Endothelial cell of umbilical vein (primary cell): ENCODE data around the gene GUCA2B. TPM values are rescaled to one million over a fixed set of nuclear protein-coding genes. Genes with fewer than 3 reads are reported as not detected.

Source experiments
- BruUV-seq: library from RNA; stranded (reverse); fragments of 400-500 nt; replicated peaks from 2 replicates; lab custom pipeline; 2021; lab: Mats Ljungman, UMichigan
- CTCF ChIA-PET: fragments of 300-600, 350-600 bp; sonication (Branson Sonifier 250); formaldehyde crosslinking; loops from one replicate; lab custom pipeline; 2021; ENCODE audit warnings: antibody characterized with exemption, inconsistent platforms; lab: Charles Lee
- POLR2A ChIA-PET: fragments of 300-600, 350-600 bp; sonication (Branson Sonifier 250); formaldehyde crosslinking; loops from one replicate; lab custom pipeline; 2021; ENCODE audit warnings: antibody characterized with exemption, inconsistent platforms; lab: Charles Lee
- DNase-seq: peaks from one replicate; pipeline ENCODE4 v3.0.0-alpha.2; 2011; ENCODE audit warnings: low read depth, low spot score
- FAIRE-seq: peaks from 2 replicates; lab custom pipeline; 2011; peaks lifted over from hg19 to GRCh38; lab: Jason Lieb, UNC
- H2AFZ ChIP-seq: 2 replicates; pipeline ENCODE4 v1.6.0; 2012; ENCODE audit warnings: low read depth, low read length, control low read depth, inconsistent platforms
- H3K27ac ChIP-seq: 2 replicates; pipeline ENCODE4 v1.5.1; 2011; ENCODE audit warnings: low read depth, mild to moderate bottlenecking, control low read depth, low read length, moderate library complexity; ENCODE audit not compliant: insufficient read depth
- H3K27me3 ChIP-seq, 2 experiments: 2 replicates each; pipeline versions ENCODE4 v1.6.0 to v1.6.1; 2011; ENCODE audit warnings: low read length in 2 of 2, mixed read lengths in 1 of 2; ENCODE audit not compliant: control insufficient read depth in 2 of 2, insufficient read depth in 2 of 2
- H3K36me3 ChIP-seq, 2 experiments: 2 replicates in 1 of 2; 3 replicates in 1 of 2; pipeline ENCODE4 v1.5.1; 2011; ENCODE audit warnings: low read length in 2 of 2, mild to moderate bottlenecking in 1 of 2, moderate library complexity in 1 of 2; ENCODE audit not compliant: control insufficient read depth in 2 of 2, insufficient read depth in 2 of 2; ENCODE audit errors: extremely low read depth in 1 of 2
- H3K4me1 ChIP-seq: 3 replicates; pipeline ENCODE4 v1.5.1; 2011; ENCODE audit warnings: mild to moderate bottlenecking, low read length; ENCODE audit not compliant: control insufficient read depth, insufficient read depth; ENCODE audit errors: extremely low read depth
- H3K4me2 ChIP-seq: 2 replicates; pipeline ENCODE4 v1.6.1; 2011; ENCODE audit warnings: low read length, control low read depth, mixed read lengths; ENCODE audit not compliant: insufficient read depth
- H3K4me3 ChIP-seq, 3 experiments: fragments of 200-600 bp in 1 of 3; sonication (generic), shearing (Covaris generic) in 1 of 3; replicated peaks in 1 of 3; 2 replicates each; pipeline ENCODE4 v1.5.1; 2011 to 2016; ENCODE audit warnings: control low read depth in 3 of 3, low read length in 3 of 3, mild to moderate bottlenecking in 2 of 3, inconsistent platforms in 1 of 3, low read depth in 1 of 3, moderate library complexity in 1 of 3; ENCODE audit not compliant: insufficient read depth in 1 of 3
- H3K79me2 ChIP-seq: 2 replicates; pipeline ENCODE4 v1.6.0; 2012; ENCODE audit warnings: low read length, inconsistent platforms; ENCODE audit not compliant: control insufficient read depth, insufficient read depth
- H3K9ac ChIP-seq: replicated peaks from 2 replicates; pipeline ENCODE3; 2011; ENCODE audit warnings: low read length, control low read depth; ENCODE audit not compliant: insufficient read depth; ENCODE audit errors: extremely low read depth
- H3K9me1 ChIP-seq: replicated peaks from 3 replicates; pipeline ENCODE4 v1.6.0; 2011; ENCODE audit warnings: mild to moderate bottlenecking, low read length; ENCODE audit not compliant: control insufficient read depth, insufficient read depth; ENCODE audit errors: extremely low read depth
- H3K9me3 ChIP-seq: replicated peaks from 2 replicates; pipeline ENCODE4 v1.5.1; 2012; ENCODE audit warnings: low read length, inconsistent platforms; ENCODE audit not compliant: control insufficient read depth, insufficient read depth
- H4K20me1 ChIP-seq: replicated peaks from 2 replicates; pipeline ENCODE3; 2011; ENCODE audit warnings: mild to moderate bottlenecking, low read length; ENCODE audit not compliant: control insufficient read depth, insufficient read depth; ENCODE audit errors: extremely low read depth
- EZH2 ChIP-seq: IDR thresholded peaks from 2 replicates; pipeline ENCODE4 v1.6.1; 2012; ENCODE audit warnings: borderline replicate concordance, low read depth, mild to moderate bottlenecking, moderate library complexity, low read length, inconsistent platforms; ENCODE audit not compliant: severe bottlenecking
- FOS ChIP-seq: IDR thresholded peaks from 2 replicates; pipeline ENCODE4 v1.6.1; 2011; ENCODE audit warnings: mild to moderate bottlenecking, low read length, moderate library complexity, borderline replicate concordance; ENCODE audit not compliant: insufficient read depth
- GATA2 ChIP-seq: IDR thresholded peaks from 2 replicates; pipeline ENCODE4 v1.7.0; 2011; ENCODE audit warnings: low read depth, mild to moderate bottlenecking, moderate library complexity, mixed read lengths, low read length; ENCODE audit not compliant: insufficient read length, insufficient read depth
- JUN ChIP-seq: IDR thresholded peaks from 2 replicates; pipeline ENCODE4 v1.6.1; 2011; ENCODE audit warnings: borderline replicate concordance, low read depth; ENCODE audit not compliant: insufficient read length, insufficient read depth
- MYC ChIP-seq: IDR thresholded peaks from one replicate; pipeline ENCODE4 v1.6.1; 2011; ENCODE audit warnings: mild to moderate bottlenecking, low read depth, low read length
- POLR2A ChIP-seq: IDR thresholded peaks from 2 replicates; pipeline ENCODE4 v1.6.1; 2012; ENCODE audit warnings: low read depth, mild to moderate bottlenecking, control low read depth, low read length
- POLR2AphosphoS5 ChIP-seq: IDR thresholded peaks from 2 replicates; pipeline ENCODE4 v1.6.1; 2012; ENCODE audit warnings: low read depth, mild to moderate bottlenecking, control low read depth, low read length, moderate library complexity; ENCODE audit not compliant: insufficient read depth
- dilution Hi-C: fragments of 300-500 bp; cut with MboI; formaldehyde crosslinking; loops from one replicate; pipeline ENCODE4 v1.15.0; 2019; ENCODE audit warnings: low sequenced_read_pairs; ENCODE audit not compliant: extremely low pct_ligation_motif_present
- intact Hi-C: fragments of 100-400 bp; cut with micrococcal nuclease; formaldehyde crosslinking; loops from one replicate; pipeline ENCODE4 v1.10.0; 2022
- polyA plus RNA-seq, 4 experiments: library from polyadenylated mRNA; depleted of rRNA in 3 of 4; stranded (reverse) in 3 of 4; unstranded in 1 of 4; fragments of >200 nt; gene quantifications; 2 replicates each; pipeline versions ENCODE4 v1.2.1 to v1.2.3, GENCODE V29; 2011 to 2012; ENCODE audit warnings: missing spikeins in 1 of 4
- total RNA-seq: library from RNA; stranded (reverse); gene quantifications from 2 replicates; pipeline ENCODE4 v1.2.3, GENCODE V29; 2021
- TF ChIP-seq, protein P1 (sequence below): IDR thresholded peaks from 2 replicates; pipeline ENCODE4 v1.6.1; 2011; ENCODE audit not compliant: insufficient read depth, insufficient read length
- TF ChIP-seq, protein P2 (sequence below), 2 donors: IDR thresholded peaks; 1 replicate in 1 of 2; 2 replicates in 1 of 2; pipeline ENCODE4 v1.5.1; 2011; ENCODE audit warnings: low read length in 2 of 2, mild to moderate bottlenecking in 2 of 2, moderate library complexity in 2 of 2, control low read depth in 1 of 2, inconsistent platforms in 1 of 2, low read depth in 1 of 2; ENCODE audit not compliant: insufficient read depth in 1 of 2; ENCODE audit errors: extremely low read depth in 1 of 2

Gene GUCA2B
- total and polyA plus RNA-seq, 2 donors (not counting 3 experiments of a cell fraction or from before 2014, with no cell fraction given) = not detected

DNA sequence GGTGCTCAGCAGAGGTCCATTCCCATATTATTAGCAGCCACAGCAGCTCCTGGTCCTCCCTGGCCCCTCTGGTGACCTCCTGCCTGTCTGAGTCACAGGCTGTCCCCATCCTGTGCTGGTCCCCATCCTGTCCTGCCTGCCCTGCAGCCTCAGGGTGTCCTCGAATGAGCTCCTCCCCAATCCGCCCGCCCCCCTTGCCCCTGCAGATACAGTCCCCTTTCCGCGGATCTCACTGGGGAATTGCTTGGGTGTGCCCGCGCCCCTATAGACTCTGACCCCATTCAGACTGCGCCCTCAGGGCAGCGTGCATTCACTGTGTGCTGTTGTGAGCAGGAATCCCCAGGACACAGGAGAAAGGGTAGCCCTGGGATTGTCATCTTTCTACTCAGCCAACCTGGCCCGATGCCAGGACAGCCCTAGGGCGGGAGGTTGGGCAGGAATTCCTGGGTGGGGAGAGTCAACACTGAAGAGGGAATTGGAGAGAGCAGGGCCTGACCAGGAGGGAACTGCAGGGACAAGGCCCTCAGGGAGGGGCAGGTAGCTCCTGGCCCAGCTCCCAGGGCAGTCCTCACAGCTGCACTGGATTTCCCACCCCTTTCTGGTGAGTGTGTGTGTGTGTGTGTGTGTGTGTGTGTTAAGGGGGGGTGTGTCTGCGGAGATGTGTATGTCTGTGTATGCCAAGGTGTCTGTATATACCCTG, 12.5 kb downstream of the GUCA2B start:
- BruUV-seq = no TSS peak
- FAIRE-seq (no peak), DNase-seq (peak; percentile 9)
- dilution Hi-C loops = no loop called here
- H3K4me2 ChIP-seq = no peak overlapping the region
- H2AFZ ChIP-seq = no peak overlapping the region
- no peaks in the 10 kb centered on the region for H3K9me1 ChIP-seq
- peaks cover 5% of the 10 kb centered on the region for H3K4me1 ChIP-seq
- no peaks in the 10 kb centered on the region for H4K20me1 ChIP-seq
- H3K9me3 ChIP-seq = no peaks in the 10 kb centered on the region
- no peak overlapping the region for H3K4me3 ChIP-seq
- POLR2A ChIA-PET = no interaction called here
- H3K9ac ChIP-seq = no peak overlapping the region
- H3K36me3 ChIP-seq = no peaks in the 10 kb centered on the region
- peaks cover 0 to 6% of the 10 kb centered on the region in 2 experiments for H3K27me3 ChIP-seq
- H3K27ac ChIP-seq = no peak overlapping the region
- CTCF ChIA-PET = interaction anchor here (0.7 to 1.5 kb wide), 5 partner anchors 8 to 650 kb away, joined by 3 to 4 read pairs (median 3); no protein-coding TSS in a partner anchor
- H3K79me2 ChIP-seq = no peaks in the 10 kb centered on the region
- TF ChIP-seq MYC = no peak
- TF ChIP-seq, protein P1, sequence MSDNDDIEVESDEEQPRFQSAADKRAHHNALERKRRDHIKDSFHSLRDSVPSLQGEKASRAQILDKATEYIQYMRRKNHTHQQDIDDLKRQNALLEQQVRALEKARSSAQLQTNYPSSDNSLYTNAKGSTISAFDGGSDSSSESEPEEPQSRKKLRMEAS = no peak
- TF ChIP-seq EZH2 = no peak
- no peak for TF ChIP-seq POLR2A
- no peak for TF ChIP-seq POLR2AphosphoS5
- no peak for TF ChIP-seq FOS
- no peak for TF ChIP-seq JUN
- TF ChIP-seq GATA2 = no peak
- TF ChIP-seq, protein P2, sequence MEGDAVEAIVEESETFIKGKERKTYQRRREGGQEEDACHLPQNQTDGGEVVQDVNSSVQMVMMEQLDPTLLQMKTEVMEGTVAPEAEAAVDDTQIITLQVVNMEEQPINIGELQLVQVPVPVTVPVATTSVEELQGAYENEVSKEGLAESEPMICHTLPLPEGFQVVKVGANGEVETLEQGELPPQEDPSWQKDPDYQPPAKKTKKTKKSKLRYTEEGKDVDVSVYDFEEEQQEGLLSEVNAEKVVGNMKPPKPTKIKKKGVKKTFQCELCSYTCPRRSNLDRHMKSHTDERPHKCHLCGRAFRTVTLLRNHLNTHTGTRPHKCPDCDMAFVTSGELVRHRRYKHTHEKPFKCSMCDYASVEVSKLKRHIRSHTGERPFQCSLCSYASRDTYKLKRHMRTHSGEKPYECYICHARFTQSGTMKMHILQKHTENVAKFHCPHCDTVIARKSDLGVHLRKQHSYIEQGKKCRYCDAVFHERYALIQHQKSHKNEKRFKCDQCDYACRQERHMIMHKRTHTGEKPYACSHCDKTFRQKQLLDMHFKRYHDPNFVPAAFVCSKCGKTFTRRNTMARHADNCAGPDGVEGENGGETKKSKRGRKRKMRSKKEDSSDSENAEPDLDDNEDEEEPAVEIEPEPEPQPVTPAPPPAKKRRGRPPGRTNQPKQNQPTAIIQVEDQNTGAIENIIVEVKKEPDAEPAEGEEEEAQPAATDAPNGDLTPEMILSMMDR (IDR thresholded peaks at IDR 0.05; ENCODE audit: extremely low read depth in 1 of 2, insufficient read depth in 1 of 2, low read depth in 1 of 2, low read length in 2 of 2) = no peak
- intact Hi-C loops = no loop called here
